HG03432 (cell line): ENCODE results near the gene BTRC.

ENCODE experiments used
- ATAC-seq: cut with Tn5 transposase; IDR thresholded peaks from one replicate; pipeline ENCODE4 v1.9.1; 2021; ENCODE audit warnings: mild to moderate bottlenecking, moderate library complexity; ENCODE audit not compliant: unreplicated experiment

BTRC gene

GRCh38 chr10:101441541-101442455, 87.8 kb downstream of the BTRC start:
- ATAC-seq, result peak; percentile 44

GRCh38 chr10:101442456-101442800, 88.5 kb downstream of the BTRC start:
- ATAC-seq, result no peak

- no peak for ATAC-seq
Observed at GRCh38 chr10:101444058-101444898, 90.3 kb downstream of the BTRC start.

- ATAC-seq, result no peak
Observed at GRCh38 chr10:101446071-101446470, 92.1 kb downstream of the BTRC start.

GRCh38 chr10:101446947-101447346, 93.0 kb downstream of the BTRC start:
- no peak for ATAC-seq

- no peak for ATAC-seq
Observed at GRCh38 chr10:101447477-101447876, 93.5 kb downstream of the BTRC start.

- ATAC-seq, result no peak
Observed at GRCh38 chr10:101450277-101451080, 96.5 kb downstream of the BTRC start.

- ATAC-seq, result no peak
Observed at GRCh38 chr10:101451261-101451660, 97.3 kb downstream of the BTRC start.

GRCh38 chr10:101451667-101452069, 97.7 kb downstream of the BTRC start:
- no peak for ATAC-seq

- no peak for ATAC-seq
Observed at GRCh38 chr10:101452176-101452575, 98.2 kb downstream of the BTRC start.

GRCh38 chr10:101452593-101452992, 98.6 kb downstream of the BTRC start:
- ATAC-seq, result no peak

- no peak for ATAC-seq
Observed at GRCh38 chr10:101453318-101453717, 99.4 kb downstream of the BTRC start.

- ATAC-seq, result no peak
Observed at GRCh38 chr10:101453791-101454718, 100.1 kb downstream of the BTRC start.

GRCh38 chr10:101458869-101459268, 104.9 kb downstream of the BTRC start:
- ATAC-seq, result no peak

- no peak for ATAC-seq
Observed at GRCh38 chr10:101464082-101464481, 110.1 kb downstream of the BTRC start.

GRCh38 chr10:101464599-101464998, 110.6 kb downstream of the BTRC start:
- no peak for ATAC-seq

- no peak for ATAC-seq
Observed at GRCh38 chr10:101466016-101466912, 112.3 kb downstream of the BTRC start.

- ATAC-seq, result no peak
Observed at GRCh38 chr10:101467286-101467770, 113.4 kb downstream of the BTRC start.

GRCh38 chr10:101468159-101468558, 114.2 kb downstream of the BTRC start:
- ATAC-seq, result no peak
